H1 (cell line): ENCODE data around the gene CABP2.
"Not testable (repeated sequence)": the region's sequence is repeated elsewhere in the genome, so short reads cannot be mapped to it uniquely, and the experiment has no call there.

Experiments
- ATF3 ChIP-seq: IDR thresholded peaks from 2 replicates; pipeline ENCODE4 v1.6.1; 2011; ENCODE audit warnings: low read depth, mild to moderate bottlenecking, low read length; ENCODE audit not compliant: insufficient read depth
- CTCF ChIP-seq, 3 experiments: IDR thresholded peaks; 1 replicate in 2 of 3; 2 replicates in 1 of 3; pipeline versions ENCODE4 v1.5.1 to v1.6.1; 2011; ENCODE audit warnings: low read length in 3 of 3, mild to moderate bottlenecking in 3 of 3, inconsistent platforms in 2 of 3, low read depth in 1 of 3, moderate library complexity in 1 of 3; ENCODE audit not compliant: insufficient read depth in 1 of 3; ENCODE audit errors: control extremely low read depth in 1 of 3
- EP300 ChIP-seq, 2 experiments: IDR thresholded peaks; 1 replicate in 1 of 2; 2 replicates in 1 of 2; pipeline ENCODE4 v1.6.1; 2011 to 2012; ENCODE audit warnings: low read depth in 2 of 2, low read length in 2 of 2, mild to moderate bottlenecking in 2 of 2, borderline replicate concordance in 1 of 2, inconsistent platforms in 1 of 2, moderate library complexity in 1 of 2
- FOSL1 ChIP-seq: IDR thresholded peaks from 2 replicates; pipeline ENCODE4 v1.6.1; 2011; ENCODE audit warnings: mild to moderate bottlenecking, low read depth, low read length, moderate library complexity; ENCODE audit not compliant: insufficient read depth
- JUN ChIP-seq: IDR thresholded peaks from 2 replicates; pipeline ENCODE4 v1.6.1; 2011; ENCODE audit warnings: low read depth, mild to moderate bottlenecking, improper control_type of control experiment, low read length
- KDM1A ChIP-seq: fragments of 200-600, 300-600 bp; sonication (generic); IDR thresholded peaks from 2 replicates; pipeline ENCODE4 v1.7.1; 2016; ENCODE audit warnings: mild to moderate bottlenecking, low read length, borderline replicate concordance
- KDM5A ChIP-seq: fragments of 200-600 bp; IDR thresholded peaks from 2 replicates; pipeline ENCODE4 v1.7.1; 2012; ENCODE audit warnings: mild to moderate bottlenecking, low read length, inconsistent platforms, mixed read lengths
- PHF8 ChIP-seq: fragments of 200-600 bp; sonication (generic); conservative IDR thresholded peaks from 2 replicates; pipeline ENCODE4 v1.7.1; 2012; ENCODE audit warnings: low read depth, mild to moderate bottlenecking, inconsistent platforms, low read length, moderate library complexity
- POLR2A ChIP-seq, 2 experiments: IDR thresholded peaks; 1 replicate in 1 of 2; 2 replicates in 1 of 2; pipeline ENCODE4 v1.6.1; 2011; ENCODE audit warnings: low read depth in 2 of 2, low read length in 2 of 2, mild to moderate bottlenecking in 2 of 2; ENCODE audit errors: control extremely low read depth in 1 of 2
- RFX5 ChIP-seq: IDR thresholded peaks from 2 replicates; pipeline ENCODE4 v1.6.1; 2011; ENCODE audit warnings: low read depth, low read length, improper control_type of control experiment, borderline replicate concordance
- SIRT6 ChIP-seq: IDR thresholded peaks from one replicate; pipeline ENCODE4 v1.7.1; 2012; ENCODE audit warnings: low read length, inconsistent platforms
- SRF ChIP-seq: IDR thresholded peaks from 2 replicates; pipeline ENCODE4 v1.6.1; 2011; ENCODE audit warnings: mild to moderate bottlenecking, low read depth, low read length, moderate library complexity
- USF2 ChIP-seq: IDR thresholded peaks from 2 replicates; pipeline ENCODE4 v1.6.1; 2011; ENCODE audit warnings: low read length, improper control_type of control experiment
- YY1 ChIP-seq: IDR thresholded peaks from 2 replicates; pipeline ENCODE4 v1.6.1; 2011; ENCODE audit warnings: low read depth, mild to moderate bottlenecking, low read length

- TF ChIP-seq YY1; SRF; CTCF (IDR thresholded peaks at IDR 0.05; ENCODE audit: control extremely low read depth in 1 of 3, insufficient read depth in 1 of 3, low read depth in 1 of 3, low read length in 3 of 3); FOSL1; KDM5A; POLR2A (IDR thresholded peaks at IDR 0.05; ENCODE audit: control extremely low read depth in 1 of 2, low read depth in 2 of 2, low read length in 2 of 2); EP300 (IDR thresholded peaks at IDR 0.05; ENCODE audit: borderline replicate concordance in 1 of 2, low read depth in 2 of 2, low read length in 2 of 2); ATF3; JUN; USF2; KDM1A; RFX5; PHF8; SIRT6: not testable (repeated sequence)
Measured at GRCh38 chr11:67551697-67552096, 28.5 kb upstream of the CABP2 start.
